Lung (tissue), 12 donors: ENCODE measurements around the gene PTPRT. TPM values are rescaled to one million over a fixed set of nuclear protein-coding genes. Genes with fewer than 3 reads are reported as not detected.

Experiments used
- ATAC-seq: fragments of 200-7000 bp; cut with Tn5 transposase; one replicate; pipeline ENCODE4 v1.9.1; 2020; ENCODE audit warnings: moderate number of reproducible peaks; ENCODE audit not compliant: insufficient read depth, low FRiP score
- DNase-seq, 3 donors: peaks; one replicate each; pipeline ENCODE4 v3.0.0-alpha.2; 2013 to 2017
- H3K27ac ChIP-seq, 2 donors: one replicate each; pipeline ENCODE4 v1.5.1; 2013; ENCODE audit warnings: mild to moderate bottlenecking in 2 of 2, moderate library complexity in 2 of 2, control low read depth in 1 of 2, inconsistent platforms in 1 of 2, low read depth in 1 of 2, low read length in 1 of 2
- H3K27me3 ChIP-seq, 3 donors: one replicate each; pipeline ENCODE4 v1.5.1; 2013; ENCODE audit warnings: low read length in 2 of 3; ENCODE audit not compliant: control insufficient read depth in 3 of 3, insufficient read depth in 3 of 3
- H3K36me3 ChIP-seq, 4 donors: one replicate each; pipeline ENCODE4 v1.5.1; 2013; ENCODE audit warnings: low read length in 4 of 4, mild to moderate bottlenecking in 1 of 4, moderate library complexity in 1 of 4; ENCODE audit not compliant: control insufficient read depth in 4 of 4, insufficient read depth in 4 of 4
- H3K4me1 ChIP-seq, 5 donors: one replicate each; pipeline ENCODE4 v1.5.1; 2013; ENCODE audit warnings: low read length in 5 of 5, mild to moderate bottlenecking in 2 of 5, moderate library complexity in 1 of 5; ENCODE audit not compliant: control insufficient read depth in 5 of 5, insufficient read depth in 5 of 5
- H3K4me3 ChIP-seq: one replicate; pipeline ENCODE4 v1.5.1; 2013; ENCODE audit warnings: mild to moderate bottlenecking, control low read depth, moderate library complexity
- H3K9ac ChIP-seq, 2 donors: one replicate each; pipeline ENCODE4 v1.5.1; 2013; ENCODE audit warnings: low read length in 2 of 2, control low read depth in 1 of 2; ENCODE audit not compliant: insufficient read depth in 1 of 2
- H3K9me3 ChIP-seq, 4 donors: one replicate each; pipeline ENCODE4 v1.5.1; 2013; ENCODE audit warnings: low read length in 3 of 4, mild to moderate bottlenecking in 1 of 4, moderate library complexity in 1 of 4; ENCODE audit not compliant: control insufficient read depth in 4 of 4, insufficient read depth in 3 of 4
- CTCF ChIP-seq: IDR thresholded peaks from 2 replicates; pipeline ENCODE4 v1.5.1; 2012; ENCODE audit warnings: mild to moderate bottlenecking; ENCODE audit errors: control extremely low read depth, extremely low read depth
- WGBS, 2 donors: extraction: QIAGEN DNeasy Blood & Tissue Kit; methylation state at CpG; one replicate each; pipeline ENCODE4 v1.1.7; 2013; 5-methylcytosine and 5-hydroxymethylcytosine counted together
- polyA plus RNA-seq, 2 donors: library from polyadenylated mRNA; stranded (reverse); fragments of 200-250 nt; gene quantifications; one replicate each; pipeline ENCODE4 v1.2.1, GENCODE V29; 2013
- total RNA-seq, 2 donors: library from RNA; depleted of rRNA in 1 of 2; stranded (reverse); fragments of >200 nt in 1 of 2; gene quantifications; one replicate each; pipeline ENCODE4 v1.2.1, GENCODE V29; 2014 to 2021
- donor health status: control.
- donor health status: control.
- donor health status: Bipolar disorder and iron deficiency.
- donor health status: healthy.
- donor health status: DM: yes; HTN: yes; CAD: no.

The PTPRT gene
- total and polyA plus RNA-seq, 4 donors = 0.37 to 13.8 (median 6.1) TPM

GRCh38 chr20:42975974-42976373 is 213.7 kb downstream of the PTPRT start:
- H3K4me1 ChIP-seq = peaks cover 0 to 3% (median 0%) of the 10 kb centered on the region in 5 donors
- H3K4me3 ChIP-seq = no peak overlapping the region
- no peaks in the 10 kb centered on the region for H3K27me3 ChIP-seq
- H3K9ac ChIP-seq = no peak overlapping the region
- no peak for ATAC-seq
- no peak overlapping the region for H3K27ac ChIP-seq
- no peak for DNase-seq
- H3K36me3 ChIP-seq = no peaks in the 10 kb centered on the region
- H3K9me3 ChIP-seq = peaks cover 0 to 6% (median 0%) of the 10 kb centered on the region in 4 donors
- 79 to 91% methylated on average over 1 of the region's 1 CpG for WGBS, 2 donors
- TF ChIP-seq CTCF = no peak

GRCh38 chr20:42974347-42974746 is 215.4 kb downstream of the PTPRT start:
- ATAC-seq (no peak), DNase-seq (no peak)
- TF ChIP-seq CTCF = no peak
- 70 to 73% methylated on average over 8 of the region's 8 CpGs for WGBS, 2 donors
- H3K4me1 ChIP-seq = no peaks in the 10 kb centered on the region
- no peak overlapping the region for H3K27ac ChIP-seq
- no peak overlapping the region for H3K9ac ChIP-seq
- H3K36me3 ChIP-seq = no peaks in the 10 kb centered on the region
- H3K27me3 ChIP-seq = no peaks in the 10 kb centered on the region
- H3K4me3 ChIP-seq = no peak overlapping the region
- H3K9me3 ChIP-seq = peaks cover 0 to 6% (median 0%) of the 10 kb centered on the region in 4 donors

DNA sequence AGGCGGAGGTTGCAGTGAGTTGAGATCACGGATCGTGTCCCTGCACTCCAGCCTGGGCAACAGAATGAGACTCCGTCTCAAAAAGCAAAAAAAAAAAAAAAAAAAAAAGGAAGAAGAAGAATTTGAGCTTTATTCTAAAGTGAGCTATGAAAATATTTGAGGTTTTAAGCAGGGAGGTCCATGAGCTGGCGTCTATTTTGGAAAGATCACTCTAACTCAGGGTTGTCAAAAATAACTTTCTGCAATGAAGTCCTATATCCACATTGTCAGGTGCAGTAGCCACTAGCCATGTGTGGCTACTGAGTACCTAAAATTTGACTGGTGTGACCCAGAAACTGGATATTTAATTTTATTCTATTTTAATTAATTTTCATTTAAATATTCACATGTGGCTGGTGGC is 217.1 kb downstream of the PTPRT start:
- H3K36me3 ChIP-seq = no peaks in the 10 kb centered on the region
- H3K9ac ChIP-seq = no peak overlapping the region
- 93 to 94% methylated on average over 5 of the region's 5 CpGs for WGBS, 2 donors
- H3K9me3 ChIP-seq = peaks cover 0 to 5% (median 2%) of the 10 kb centered on the region in 4 donors
- ATAC-seq (no peak), DNase-seq (no peak)
- H3K4me3 ChIP-seq = no peak overlapping the region
- no peak for TF ChIP-seq CTCF
- H3K4me1 ChIP-seq = no peaks in the 10 kb centered on the region
- peaks cover 0 to 1% (median 0%) of the 10 kb centered on the region in 3 donors for H3K27me3 ChIP-seq
- H3K27ac ChIP-seq = no peak overlapping the region

DNA sequence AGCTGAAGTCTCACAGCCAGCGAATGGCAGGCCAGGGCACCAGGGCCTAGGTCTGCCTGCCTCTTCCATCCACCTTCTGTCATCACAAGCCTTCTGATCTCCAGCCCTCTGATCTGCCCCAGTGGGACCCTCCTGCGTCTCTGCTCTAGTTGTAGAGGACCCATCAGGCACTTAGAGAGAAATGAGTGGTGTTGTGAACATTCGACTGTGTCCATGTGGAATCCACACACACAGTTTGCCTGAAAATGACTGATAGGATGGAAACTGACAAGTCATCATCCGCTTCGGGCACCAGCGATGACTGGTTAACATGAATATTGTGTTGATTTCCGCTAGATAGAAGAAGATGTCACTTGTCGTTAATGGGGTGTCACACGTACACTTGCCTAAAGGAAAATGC is 221.0 kb downstream of the PTPRT start:
- Histone ChIP-seq H3K9me3 (peaks cover 0 to 6% (median 2%) of the 10 kb centered on the region in 4 donors), H3K27ac (no peak overlapping the region), H3K27me3 (peaks cover 0 to 3% (median 0%) of the 10 kb centered on the region in 3 donors), H3K4me3 (no peak overlapping the region), H3K4me1 (no peaks in the 10 kb centered on the region), H3K9ac (no peak overlapping the region), H3K36me3 (no peaks in the 10 kb centered on the region)
- TF ChIP-seq CTCF = no peak
- DNase-seq (no peak), ATAC-seq (no peak)
- WGBS, 2 donors = 91 to 92% methylated on average over 9 of the region's 9 CpGs
